Superior temporal gyrus (tissue), 1 donor: ENCODE measurements around the gene G3BP2.
"Not testable (repeated sequence)": the region's sequence is repeated elsewhere in the genome, so short reads cannot be mapped to it uniquely, and the experiment has no call there.

ENCODE experiments used
- DNase-seq: peaks from one replicate; pipeline ENCODE4 v3.0.0-alpha.2; 2016; ENCODE audit errors: extremely low spot score

G3BP2 gene

GRCh38 chr4:75673027-75673958 lies at the start of gene G3BP2:
G3BP2 (minus strand) TSS chr4:75673411; CDS start chr4:75662025, 11,386 bp downstream.
- DNase-seq, result peak; percentile 99

GRCh38 chr4:75722417-75722816 lies 49.2 kb upstream of the G3BP2 start:
- DNase-seq, result no peak

GRCh38 chr4:75718529-75718928 lies 45.3 kb upstream of the G3BP2 start:
- DNase-seq, result no peak

GRCh38 chr4:75717408-75717807 lies 44.2 kb upstream of the G3BP2 start:
- DNase-seq, result no peak

GRCh38 chr4:75716054-75716453 lies 42.8 kb upstream of the G3BP2 start:
- DNase-seq, result not testable (repeated sequence)

- peak; percentile 69 for DNase-seq
These were observed 42.0 kb upstream of the G3BP2 start for GRCh38 chr4:75715105-75715799.

- DNase-seq, result no peak
These were observed 41.5 kb upstream of the G3BP2 start for GRCh38 chr4:75714704-75715103.

- no peak for DNase-seq
These were observed 40.8 kb upstream of the G3BP2 start for GRCh38 chr4:75714011-75714410.

- no peak for DNase-seq
These were observed 37.0 kb upstream of the G3BP2 start for GRCh38 chr4:75710246-75710645.

GRCh38 chr4:75708218-75708691 lies 35.0 kb upstream of the G3BP2 start:
- no peak for DNase-seq

GRCh38 chr4:75705198-75705977 lies 32.2 kb upstream of the G3BP2 start:
- no peak for DNase-seq

GRCh38 chr4:75702919-75703411 lies 29.8 kb upstream of the G3BP2 start:
- no peak for DNase-seq

- no peak for DNase-seq
These were observed 26.1 kb upstream of the G3BP2 start for GRCh38 chr4:75699299-75699698.

GRCh38 chr4:75698963-75699228 lies 25.7 kb upstream of the G3BP2 start:
- no peak for DNase-seq

- DNase-seq, result no peak
These were observed 25.2 kb upstream of the G3BP2 start for GRCh38 chr4:75698162-75698962.

GRCh38 chr4:75696581-75696980 lies 23.4 kb upstream of the G3BP2 start:
- DNase-seq, result no peak

GRCh38 chr4:75696071-75696470 lies 22.9 kb upstream of the G3BP2 start:
- DNase-seq, result no peak

- DNase-seq, result not testable (repeated sequence)
These were observed 18.9 kb upstream of the G3BP2 start for GRCh38 chr4:75692066-75692465.

GRCh38 chr4:75687125-75687524 lies 13.9 kb upstream of the G3BP2 start:
- DNase-seq, result not testable (repeated sequence)

- no peak for DNase-seq
These were observed 13.1 kb upstream of the G3BP2 start for GRCh38 chr4:75686346-75686745.

GRCh38 chr4:75685546-75686189 lies 12.5 kb upstream of the G3BP2 start:
- no peak for DNase-seq
